HL-60 (cell line): Measurements from ENCODE around the gene STRA8.

Experiments used
- CTCF ChIP-seq: IDR thresholded peaks from one replicate; pipeline ENCODE4 v1.5.1; 2011; ENCODE audit warnings: low read length, control low read depth, inconsistent platforms; ENCODE audit not compliant: insufficient read depth
- GABPA ChIP-seq: IDR thresholded peaks from 2 replicates; pipeline ENCODE4 v1.6.1; 2012; ENCODE audit warnings: low read depth
- POLR2AphosphoS5 ChIP-seq: IDR thresholded peaks from 2 replicates; pipeline ENCODE4 v1.6.1; 2012; ENCODE audit warnings: low read depth
- REST ChIP-seq: IDR thresholded peaks from 2 replicates; pipeline ENCODE4 v1.6.1; 2012; ENCODE audit warnings: low read depth; ENCODE audit not compliant: insufficient replicate concordance
- SPI1 ChIP-seq: IDR thresholded peaks from 2 replicates; pipeline ENCODE4 v1.6.1; 2012; ENCODE audit warnings: low read depth, mild to moderate bottlenecking, borderline replicate concordance

DNA sequence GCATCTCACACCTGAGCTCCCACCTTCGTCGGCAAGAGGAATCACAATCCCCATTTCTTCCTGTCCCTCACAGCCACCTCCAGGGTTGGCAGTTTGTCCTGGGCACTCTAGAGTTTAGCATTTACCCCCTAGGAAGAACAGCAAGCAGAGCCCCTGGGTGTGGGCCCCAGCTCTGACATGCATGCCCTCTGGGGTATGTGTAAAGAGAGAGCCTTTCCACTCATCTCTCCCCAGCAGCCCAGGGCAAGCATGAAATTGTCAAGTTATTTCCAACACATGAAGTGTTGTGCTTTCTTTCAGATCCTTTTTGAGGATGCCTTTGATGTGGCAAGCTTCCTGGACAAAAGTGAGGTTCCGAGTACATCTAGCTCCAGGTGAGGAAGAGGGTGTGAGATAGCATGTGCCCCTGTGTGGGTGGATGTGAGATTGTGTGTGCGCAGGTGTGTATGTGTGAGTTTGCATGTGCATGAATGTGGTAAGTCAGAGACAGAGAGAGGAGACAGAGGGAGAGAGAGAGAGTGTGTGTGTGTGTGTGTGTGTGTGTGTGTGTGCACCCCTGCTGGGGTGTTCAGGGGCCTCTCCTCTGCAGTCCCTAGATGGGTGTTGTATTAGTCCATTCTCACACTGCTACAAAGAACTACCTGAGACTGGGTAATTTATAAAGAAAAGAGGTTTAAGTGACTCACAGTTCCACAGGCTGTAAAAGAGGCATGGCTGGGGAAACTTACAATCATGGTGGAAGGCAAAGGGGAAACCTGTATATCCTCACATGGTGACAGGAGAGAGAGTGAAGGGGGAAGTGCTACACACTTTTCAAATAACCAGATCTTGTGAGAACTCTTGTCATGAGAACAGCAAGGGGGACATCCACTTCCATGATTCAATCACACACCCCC is 18.1 kb downstream of the STRA8 start:
- no peak for TF ChIP-seq CTCF
- TF ChIP-seq POLR2AphosphoS5, result no peak
- TF ChIP-seq REST, result no peak
- no peak for TF ChIP-seq GABPA
- TF ChIP-seq SPI1, result no peak
